DOHH2 (cell line): ENCODE measurements around the gene TMEM45A.
"Not testable (repeated sequence)": the region's sequence is repeated elsewhere in the genome, so short reads cannot be mapped to it uniquely, and the experiment has no call there.

Source experiments
- H3F3A ChIP-seq: fragments of 200-600 bp; sonication (generic), shearing (Covaris generic); 2 replicates; pipeline ENCODE4 v1.6.0; 2016; ENCODE audit warnings: antibody characterized with exemption, mild to moderate bottlenecking; ENCODE audit not compliant: control insufficient read depth, insufficient read depth
- H3K27ac ChIP-seq: fragments of 200-600 bp; sonication (generic); 2 replicates; pipeline ENCODE4 v1.5.1; 2014; ENCODE audit warnings: low read depth, mild to moderate bottlenecking, low read length, moderate library complexity
- H3K27me3 ChIP-seq: fragments of 200-600 bp; sonication (generic); 2 replicates; pipeline ENCODE4 v1.6.1; 2014; ENCODE audit warnings: mild to moderate bottlenecking, low read length, mixed read lengths; ENCODE audit not compliant: control insufficient read depth
- H3K36me3 ChIP-seq: fragments of 200-600 bp; sonication (generic); 2 replicates; pipeline ENCODE4 v1.6.1; 2014; ENCODE audit warnings: mild to moderate bottlenecking, low read length, moderate library complexity, mixed read lengths; ENCODE audit not compliant: control insufficient read depth
- H3K4me1 ChIP-seq: fragments of 200-600 bp; sonication (generic); 2 replicates; pipeline ENCODE4 v1.6.1; 2014; ENCODE audit warnings: mild to moderate bottlenecking, low read length, mixed read lengths; ENCODE audit not compliant: control insufficient read depth
- H3K4me2 ChIP-seq: fragments of 200-600 bp; sonication (generic); 2 replicates; pipeline ENCODE4 v1.6.0; 2014; ENCODE audit warnings: mild to moderate bottlenecking, low read length, moderate library complexity
- H3K4me3 ChIP-seq: fragments of 200-600 bp; sonication (generic); 2 replicates; pipeline ENCODE4 v1.5.1; 2014; ENCODE audit warnings: mild to moderate bottlenecking, low read length, mixed read lengths
- H3K79me2 ChIP-seq: fragments of 200-600 bp; sonication (generic); 2 replicates; pipeline ENCODE4 v1.6.1; 2014; ENCODE audit warnings: mild to moderate bottlenecking, low read length, mixed read lengths; ENCODE audit not compliant: control insufficient read depth
- H3K9me2 ChIP-seq: fragments of 200-600 bp; sonication (generic); replicated peaks from 2 replicates; pipeline ENCODE4 v1.6.1; 2014; ENCODE audit warnings: mild to moderate bottlenecking, low read length, mixed read lengths; ENCODE audit not compliant: control insufficient read depth
- H3K9me3 ChIP-seq: fragments of 200-600 bp; sonication (generic); 2 replicates; pipeline ENCODE4 v1.6.1; 2014; ENCODE audit warnings: antibody characterized with exemption, low read length, mixed read lengths; ENCODE audit not compliant: control insufficient read depth, insufficient read depth
- H4K20me1 ChIP-seq: fragments of 200-600 bp; sonication (generic); 2 replicates; pipeline ENCODE4 v1.6.0; 2014; ENCODE audit warnings: low read depth, mild to moderate bottlenecking, antibody characterized with exemption, low read length, moderate library complexity; ENCODE audit not compliant: control insufficient read depth, insufficient read depth
- EZH2phosphoT487 ChIP-seq: fragments of 200-600 bp; sonication (generic); IDR thresholded peaks from 2 replicates; pipeline ENCODE4 v1.6.1; 2017; ENCODE audit warnings: borderline replicate concordance, mild to moderate bottlenecking, antibody characterized with exemption, low read length, moderate library complexity, mixed read lengths
- TF ChIP-seq, protein P1 (sequence below): fragments of 200-600 bp; sonication (generic); IDR thresholded peaks from one replicate; pipeline ENCODE4 v1.5.1; 2014; ENCODE audit warnings: antibody characterized with exemption, mild to moderate bottlenecking, low read depth, low read length; ENCODE audit not compliant: poor library complexity, severe bottlenecking

The TMEM45A gene

DNA sequence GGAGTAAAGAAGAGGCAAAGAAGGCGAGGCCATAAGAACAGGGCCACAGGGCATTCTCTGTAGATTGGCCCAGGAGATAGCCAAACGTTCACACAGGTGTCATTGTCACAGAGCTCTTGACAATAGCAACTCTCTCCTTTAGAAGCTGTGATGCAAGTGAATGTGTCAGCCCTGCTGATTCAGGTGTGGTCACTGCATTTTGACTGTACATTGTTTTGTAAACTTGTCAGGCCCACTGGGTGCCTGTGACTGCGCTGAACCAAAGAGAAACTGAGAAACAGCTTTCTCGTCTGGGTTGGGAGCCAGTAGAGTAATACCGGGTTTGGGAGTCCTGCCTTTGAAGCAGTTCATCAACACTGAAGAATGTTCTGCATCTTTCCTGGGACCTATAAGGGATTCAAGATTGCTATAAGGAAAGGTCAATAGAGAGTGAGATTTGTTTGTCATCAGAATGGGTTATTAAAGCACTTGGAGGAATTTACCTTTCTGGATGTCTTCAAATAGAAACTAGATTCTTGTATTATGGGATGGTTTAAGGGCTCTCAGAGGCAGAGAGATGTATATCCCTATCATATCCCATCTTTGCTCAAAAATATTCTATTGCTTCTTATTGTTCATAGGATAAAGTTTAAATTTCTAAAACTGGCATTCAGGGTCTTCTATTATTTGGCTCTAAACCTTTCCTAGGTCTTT lies 45.4 kb downstream of the TMEM45A start:
- H3F3A ChIP-seq = no peaks in the 10 kb centered on the region
- no peak for TF ChIP-seq EZH2phosphoT487
- TF ChIP-seq, protein P1, sequence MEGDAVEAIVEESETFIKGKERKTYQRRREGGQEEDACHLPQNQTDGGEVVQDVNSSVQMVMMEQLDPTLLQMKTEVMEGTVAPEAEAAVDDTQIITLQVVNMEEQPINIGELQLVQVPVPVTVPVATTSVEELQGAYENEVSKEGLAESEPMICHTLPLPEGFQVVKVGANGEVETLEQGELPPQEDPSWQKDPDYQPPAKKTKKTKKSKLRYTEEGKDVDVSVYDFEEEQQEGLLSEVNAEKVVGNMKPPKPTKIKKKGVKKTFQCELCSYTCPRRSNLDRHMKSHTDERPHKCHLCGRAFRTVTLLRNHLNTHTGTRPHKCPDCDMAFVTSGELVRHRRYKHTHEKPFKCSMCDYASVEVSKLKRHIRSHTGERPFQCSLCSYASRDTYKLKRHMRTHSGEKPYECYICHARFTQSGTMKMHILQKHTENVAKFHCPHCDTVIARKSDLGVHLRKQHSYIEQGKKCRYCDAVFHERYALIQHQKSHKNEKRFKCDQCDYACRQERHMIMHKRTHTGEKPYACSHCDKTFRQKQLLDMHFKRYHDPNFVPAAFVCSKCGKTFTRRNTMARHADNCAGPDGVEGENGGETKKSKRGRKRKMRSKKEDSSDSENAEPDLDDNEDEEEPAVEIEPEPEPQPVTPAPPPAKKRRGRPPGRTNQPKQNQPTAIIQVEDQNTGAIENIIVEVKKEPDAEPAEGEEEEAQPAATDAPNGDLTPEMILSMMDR = no peak
- H3K27me3 ChIP-seq = peaks cover 4% of the 10 kb centered on the region; the same call in 1 of the 2 replicates
- no peaks in the 10 kb centered on the region for H3K4me1 ChIP-seq
- H3K9me2 ChIP-seq = no peaks in the 10 kb centered on the region
- no peak overlapping the region for H3K27ac ChIP-seq
- H3K4me3 ChIP-seq = no peak overlapping the region
- no peaks in the 10 kb centered on the region for H3K36me3 ChIP-seq
- H3K9me3 ChIP-seq = no peaks in the 10 kb centered on the region; the same call in 1 of the 2 replicates
- H3K79me2 ChIP-seq = no peaks in the 10 kb centered on the region
- H4K20me1 ChIP-seq = no peaks in the 10 kb centered on the region
- no peak overlapping the region for H3K4me2 ChIP-seq

DNA sequence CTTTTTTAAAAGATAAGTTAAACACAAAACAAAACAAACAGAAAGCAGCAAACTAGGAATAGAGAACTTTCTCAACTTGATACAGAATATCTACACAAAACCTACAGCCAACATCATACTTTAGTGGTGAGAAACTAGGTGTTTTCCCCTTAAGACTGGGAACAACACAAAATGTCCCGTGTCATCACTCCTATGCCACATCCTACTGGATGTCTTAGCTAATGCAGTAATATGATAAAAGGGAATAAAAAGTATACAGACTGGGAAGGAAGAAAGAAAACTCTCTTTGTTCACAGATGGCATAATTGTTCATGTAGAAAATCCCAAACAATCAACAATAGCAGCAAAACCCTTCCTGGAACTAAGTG lies 45.9 kb downstream of the TMEM45A start:
- Histone ChIP-seq H3K79me2 (no peaks in the 10 kb centered on the region), H3K27ac (no peak overlapping the region), H3K4me3 (no peak overlapping the region), H3K4me1 (no peaks in the 10 kb centered on the region), H3F3A (no peaks in the 10 kb centered on the region), H3K9me2 (no peaks in the 10 kb centered on the region), H3K9me3 (no peaks in the 10 kb centered on the region; the same call in 1 of the 2 replicates), H3K4me2 (no peak overlapping the region), H4K20me1 (no peaks in the 10 kb centered on the region), H3K36me3 (no peaks in the 10 kb centered on the region), H3K27me3 (peaks cover 4% of the 10 kb centered on the region; the same call in 1 of the 2 replicates)
- TF ChIP-seq, protein P1 = no peak
- no peak for TF ChIP-seq EZH2phosphoT487

DNA sequence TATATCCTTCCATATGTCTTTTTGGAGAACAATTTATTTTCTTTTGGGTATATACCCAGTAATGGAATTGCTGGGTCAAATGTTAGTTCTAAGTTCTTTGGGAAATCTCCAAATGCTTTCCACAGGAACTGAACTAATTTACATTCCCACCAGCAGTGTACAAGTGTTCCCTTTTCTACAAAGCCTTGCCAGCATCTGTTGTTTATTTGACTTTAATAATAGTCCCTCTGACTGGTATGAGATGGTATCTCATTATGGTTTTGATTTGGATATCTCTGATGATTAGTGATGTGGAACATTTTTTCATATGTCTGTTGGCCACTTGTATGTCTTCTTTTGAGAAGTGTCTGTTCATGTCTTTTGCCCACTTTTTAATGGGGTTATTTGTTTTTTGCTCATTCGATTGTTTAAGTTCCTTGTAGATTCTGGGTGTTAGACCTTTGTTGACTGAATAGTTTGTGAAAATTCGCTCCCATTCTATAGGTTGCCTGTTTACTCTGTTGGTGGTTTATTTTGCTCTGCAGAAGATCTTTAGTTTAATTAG lies 48.4 kb downstream of the TMEM45A start:
- no peaks in the 10 kb centered on the region for H3F3A ChIP-seq
- no peaks in the 10 kb centered on the region for H3K79me2 ChIP-seq
- no peak overlapping the region for H3K4me3 ChIP-seq
- H3K9me2 ChIP-seq = no peaks in the 10 kb centered on the region
- no peaks in the 10 kb centered on the region for H3K4me1 ChIP-seq
- H3K27me3 ChIP-seq = peaks cover 4% of the 10 kb centered on the region; the same call in 1 of the 2 replicates
- H3K4me2 ChIP-seq = no peak overlapping the region
- H3K9me3 ChIP-seq = no peaks in the 10 kb centered on the region; the same call in 1 of the 2 replicates
- no peak overlapping the region for H3K27ac ChIP-seq
- H3K36me3 ChIP-seq = no peaks in the 10 kb centered on the region
- H4K20me1 ChIP-seq = no peaks in the 10 kb centered on the region
- TF ChIP-seq, protein P1 = no peak
- TF ChIP-seq EZH2phosphoT487 = no peak

DNA sequence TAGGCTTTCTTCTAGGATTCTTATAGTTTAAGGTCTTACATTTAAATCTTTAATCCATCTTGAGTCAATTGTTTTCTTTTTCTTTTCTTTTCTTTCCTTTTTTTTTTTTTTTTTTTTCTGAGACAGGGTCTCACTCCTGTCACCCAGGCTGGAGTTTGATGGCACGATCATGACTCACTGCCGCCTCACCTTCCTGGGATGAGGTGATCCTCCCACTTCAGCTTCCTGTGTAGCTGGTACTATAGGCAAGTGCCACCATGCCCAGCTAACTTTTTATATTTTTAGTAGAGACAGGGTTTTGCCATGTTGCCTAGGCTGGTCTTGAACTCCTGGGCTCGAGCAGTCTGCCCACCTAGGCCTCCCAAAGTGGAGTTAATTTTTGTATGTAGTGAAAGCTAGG lies 49.0 kb downstream of the TMEM45A start:
- H3K27me3 ChIP-seq, H3K4me3 ChIP-seq, H3F3A ChIP-seq, H3K9me2 ChIP-seq, H3K4me1 ChIP-seq, H4K20me1 ChIP-seq, H3K4me2 ChIP-seq, H3K27ac ChIP-seq, H3K79me2 ChIP-seq, H3K9me3 ChIP-seq, H3K36me3 ChIP-seq: not testable (repeated sequence)
